Skeletal muscle tissue (tissue), 4 donors: ENCODE measurements around the gene MBNL2. TPM values are rescaled to one million over a fixed set of nuclear protein-coding genes. Genes with fewer than 3 reads are reported as not detected.

Source experiments
- H3K27ac ChIP-seq: one replicate; pipeline ENCODE4 v1.7.0; 2013; ENCODE audit warnings: mild to moderate bottlenecking, low read depth, low read length, inconsistent platforms
- H3K27me3 ChIP-seq, 3 donors: one replicate each; pipeline ENCODE4 v1.7.0; 2013; ENCODE audit warnings: low read length in 3 of 3; ENCODE audit not compliant: control insufficient read depth in 3 of 3, insufficient read depth in 3 of 3
- H3K36me3 ChIP-seq, 3 donors: one replicate each; pipeline ENCODE4 v1.7.0; 2013; ENCODE audit warnings: low read length in 3 of 3; ENCODE audit not compliant: control insufficient read depth in 3 of 3, insufficient read depth in 3 of 3
- H3K4me1 ChIP-seq, 3 donors: one replicate each; pipeline ENCODE4 v1.7.0; 2013; ENCODE audit warnings: low read length in 3 of 3, mild to moderate bottlenecking in 3 of 3; ENCODE audit not compliant: control insufficient read depth in 3 of 3, insufficient read depth in 3 of 3
- H3K4me3 ChIP-seq, 3 donors: one replicate each; pipeline ENCODE4 v1.7.0; 2013; ENCODE audit warnings: low read length in 3 of 3
- H3K9ac ChIP-seq, 3 donors: one replicate each; pipeline ENCODE4 v1.7.0; 2013; ENCODE audit warnings: low read length in 3 of 3, mild to moderate bottlenecking in 3 of 3, moderate library complexity in 2 of 3, low read depth in 1 of 3
- H3K9me3 ChIP-seq, 3 donors: one replicate each; pipeline ENCODE4 v1.7.0; 2013; ENCODE audit warnings: low read length in 3 of 3; ENCODE audit not compliant: control insufficient read depth in 3 of 3
- total RNA-seq: library from RNA; depleted of rRNA; stranded (reverse); fragments of >200 nt; gene quantifications from one replicate; pipeline ENCODE4 v1.2.3, GENCODE V29; 2014
- donor health status: Osteomylitis.

Gene MBNL2
- total RNA-seq, 1 donor from 2014 or later, result 30.3 TPM

DNA sequence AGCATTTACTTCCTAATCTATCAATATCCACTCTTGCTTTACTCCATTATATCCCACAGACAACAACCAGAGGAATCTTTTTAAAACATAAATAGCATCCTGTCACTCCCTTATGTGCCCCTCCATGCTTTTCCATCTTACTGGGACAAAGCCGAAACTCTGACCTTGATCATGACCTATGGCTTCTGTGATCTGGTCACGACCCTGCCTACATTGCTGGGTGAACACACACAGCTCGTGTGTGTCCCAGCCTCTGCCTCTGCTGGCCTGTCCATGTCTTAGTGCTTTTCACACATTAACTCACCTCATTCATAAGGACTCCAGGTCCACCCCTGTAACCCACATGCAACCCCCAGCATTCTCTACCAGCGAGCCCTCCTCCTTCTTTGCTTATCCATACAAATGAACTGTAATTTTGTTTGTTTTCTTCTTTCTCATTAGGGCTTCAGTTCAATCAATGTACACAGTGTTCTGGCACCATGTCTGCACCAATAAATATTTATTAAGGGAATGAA lies 115.9 kb downstream of the MBNL2 start:
- H3K9me3 ChIP-seq, result no peaks in the 10 kb centered on the region
- H3K27ac ChIP-seq, result no peak overlapping the region
- H3K36me3 ChIP-seq, result peaks cover 3 to 22% (median 15%) of the 10 kb centered on the region in 3 donors
- H3K4me1 ChIP-seq, result peaks cover 24 to 29% (median 25%) of the 10 kb centered on the region in 3 donors
- H3K27me3 ChIP-seq, result no peaks in the 10 kb centered on the region
- H3K4me3 ChIP-seq, result no peak overlapping the region
- H3K9ac ChIP-seq, result no peak overlapping the region

DNA sequence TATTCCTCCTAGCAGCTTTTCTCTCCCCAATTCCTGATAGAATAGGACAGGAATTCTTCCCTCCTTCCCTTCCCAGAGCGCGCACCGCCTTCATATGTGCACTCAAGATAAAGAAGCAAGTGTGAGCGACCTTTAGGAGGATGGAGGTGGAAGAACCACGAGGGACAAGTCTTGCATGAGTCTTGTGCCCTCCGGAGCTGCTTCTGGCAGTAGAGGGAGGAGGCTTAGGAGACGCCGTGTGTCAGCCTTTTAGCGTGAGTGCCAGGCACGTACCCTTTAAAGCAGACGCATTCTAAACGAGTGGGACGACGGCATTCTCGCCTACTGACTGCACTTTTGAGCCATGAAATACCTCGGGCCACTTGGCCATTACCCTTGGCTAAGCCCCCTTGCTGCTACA lies 116.4 kb downstream of the MBNL2 start:
- Histone ChIP-seq H3K4me3 (no peak overlapping the region), H3K27ac (peak overlapping the region; percentile 26), H3K27me3 (no peaks in the 10 kb centered on the region), H3K9ac (no peak overlapping the region), H3K4me1 (peaks cover 24 to 26% (median 25%) of the 10 kb centered on the region in 3 donors), H3K9me3 (no peaks in the 10 kb centered on the region), H3K36me3 (peaks cover 6 to 26% (median 21%) of the 10 kb centered on the region in 3 donors)

DNA sequence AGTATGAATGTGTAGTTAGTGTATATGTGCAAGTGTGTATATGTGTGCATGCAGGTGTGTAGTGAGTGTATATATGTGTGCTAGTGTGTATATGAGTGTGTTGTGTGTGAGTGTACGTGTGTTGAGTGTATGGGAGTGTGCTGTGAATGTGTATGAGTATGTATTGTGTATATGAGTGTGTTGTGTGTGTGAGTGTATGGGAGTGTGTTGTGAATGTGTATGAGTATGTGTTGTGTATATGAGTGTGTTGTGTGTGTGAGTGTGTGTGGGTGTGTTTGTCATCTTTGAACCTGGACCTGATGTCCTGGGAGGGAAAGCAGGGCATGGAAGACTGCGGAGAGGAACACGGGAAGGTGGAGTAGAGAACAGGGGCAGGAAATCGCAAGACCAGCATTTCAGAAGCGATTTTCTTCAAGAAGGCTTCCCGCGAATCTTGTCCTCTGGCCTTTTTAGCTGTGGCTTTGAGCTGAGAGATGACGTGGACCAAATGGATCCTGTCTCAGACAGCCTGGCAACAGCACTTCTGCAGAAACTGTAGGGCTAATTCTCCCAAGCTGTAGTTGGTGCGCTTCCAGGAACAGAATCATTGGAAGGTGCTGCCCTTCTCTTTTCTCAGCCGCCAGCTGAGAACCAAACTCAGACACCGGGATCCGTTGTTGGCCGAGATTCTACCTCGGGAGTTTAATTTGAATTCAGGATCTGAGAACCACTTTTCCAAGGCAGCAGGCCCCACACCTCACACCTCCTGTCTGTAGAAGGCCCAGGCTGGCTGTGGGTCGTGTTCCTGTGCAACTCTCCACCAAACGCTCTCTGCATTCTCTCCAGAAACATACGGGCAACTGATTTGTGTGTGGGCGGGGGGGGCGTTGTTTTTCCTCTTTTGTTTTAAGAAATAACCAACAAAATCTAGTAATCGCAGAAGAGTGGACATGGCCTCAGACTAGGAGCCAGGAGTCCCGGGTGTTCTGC lies 117.2 kb downstream of the MBNL2 start:
- H3K4me1 ChIP-seq, result peaks cover 24 to 26% (median 25%) of the 10 kb centered on the region in 3 donors
- H3K36me3 ChIP-seq, result peaks cover 7 to 26% (median 24%) of the 10 kb centered on the region in 3 donors
- no peaks in the 10 kb centered on the region for H3K27me3 ChIP-seq
- peak overlapping the region; percentile 1 to 57 (median 12) for H3K4me3 ChIP-seq
- H3K9ac ChIP-seq, result peak overlapping the region in 2 of 3 donors; percentile 0 to 45
- no peaks in the 10 kb centered on the region for H3K9me3 ChIP-seq
- H3K27ac ChIP-seq, result peak overlapping the region; percentile 26

- H3K9me3 ChIP-seq, result no peaks in the 10 kb centered on the region
These were observed 118.0 kb downstream of the MBNL2 start for GRCh38 chr13:97339988-97340749.

GRCh38 chr13:97341135-97341534 lies 119.0 kb downstream of the MBNL2 start:
- Histone ChIP-seq H3K27me3 (no peaks in the 10 kb centered on the region), H3K4me1 (peaks cover 15 to 21% (median 20%) of the 10 kb centered on the region in 3 donors), H3K9ac (no peak overlapping the region), H3K9me3 (no peaks in the 10 kb centered on the region), H3K36me3 (peaks cover 7 to 25% (median 25%) of the 10 kb centered on the region in 3 donors), H3K4me3 (no peak overlapping the region), H3K27ac (no peak overlapping the region)

More at GRCh38 chr13:97339988-97340749, 118.0 kb downstream of the MBNL2 start:
- no peaks in the 10 kb centered on the region for H3K27me3 ChIP-seq
- H3K4me1 ChIP-seq, result peaks cover 20 to 25% (median 20%) of the 10 kb centered on the region in 3 donors
- peak overlapping the region in 1 of 3 donors; percentile 12 for H3K4me3 ChIP-seq
- peak overlapping the region; percentile 26 for H3K27ac ChIP-seq
- H3K9ac ChIP-seq, result peak overlapping the region in 1 of 3 donors; percentile 28
- peaks cover 7 to 25% (median 24%) of the 10 kb centered on the region in 3 donors for H3K36me3 ChIP-seq

GRCh38 chr13:97342136-97342535 lies 120.0 kb downstream of the MBNL2 start:
- H3K9me3 ChIP-seq, result no peaks in the 10 kb centered on the region
- peaks cover 15 to 21% (median 20%) of the 10 kb centered on the region in 3 donors for H3K4me1 ChIP-seq
- no peak overlapping the region for H3K27ac ChIP-seq
- peaks cover 9 to 26% (median 20%) of the 10 kb centered on the region in 3 donors for H3K36me3 ChIP-seq
- H3K4me3 ChIP-seq, result no peak overlapping the region
- no peaks in the 10 kb centered on the region for H3K27me3 ChIP-seq
- H3K9ac ChIP-seq, result no peak overlapping the region

DNA sequence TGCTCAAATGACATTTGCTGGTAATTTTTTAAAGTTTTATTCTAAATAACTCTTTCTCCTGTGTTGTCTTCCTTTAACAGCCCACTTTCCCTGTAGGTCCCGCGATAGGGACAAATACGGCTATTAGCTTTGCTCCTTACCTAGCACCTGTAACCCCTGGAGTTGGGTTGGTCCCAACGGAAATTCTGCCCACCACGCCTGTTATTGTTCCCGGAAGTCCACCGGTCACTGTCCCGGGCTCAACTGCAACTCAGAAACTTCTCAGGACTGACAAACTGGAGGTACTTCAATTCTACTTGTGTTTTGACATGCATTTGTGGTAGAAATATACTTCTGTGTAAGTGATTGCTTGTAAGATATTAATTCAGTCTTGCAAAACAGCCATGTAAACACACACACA lies 120.8 kb downstream of the MBNL2 start:
- H3K4me3 ChIP-seq, result no peak overlapping the region
- no peak overlapping the region for H3K9ac ChIP-seq
- H3K27me3 ChIP-seq, result no peaks in the 10 kb centered on the region
- H3K9me3 ChIP-seq, result no peaks in the 10 kb centered on the region
- no peak overlapping the region for H3K27ac ChIP-seq
- H3K4me1 ChIP-seq, result peaks cover 15 to 20% (median 19%) of the 10 kb centered on the region in 3 donors
- peaks cover 15 to 30% (median 25%) of the 10 kb centered on the region in 3 donors for H3K36me3 ChIP-seq

DNA sequence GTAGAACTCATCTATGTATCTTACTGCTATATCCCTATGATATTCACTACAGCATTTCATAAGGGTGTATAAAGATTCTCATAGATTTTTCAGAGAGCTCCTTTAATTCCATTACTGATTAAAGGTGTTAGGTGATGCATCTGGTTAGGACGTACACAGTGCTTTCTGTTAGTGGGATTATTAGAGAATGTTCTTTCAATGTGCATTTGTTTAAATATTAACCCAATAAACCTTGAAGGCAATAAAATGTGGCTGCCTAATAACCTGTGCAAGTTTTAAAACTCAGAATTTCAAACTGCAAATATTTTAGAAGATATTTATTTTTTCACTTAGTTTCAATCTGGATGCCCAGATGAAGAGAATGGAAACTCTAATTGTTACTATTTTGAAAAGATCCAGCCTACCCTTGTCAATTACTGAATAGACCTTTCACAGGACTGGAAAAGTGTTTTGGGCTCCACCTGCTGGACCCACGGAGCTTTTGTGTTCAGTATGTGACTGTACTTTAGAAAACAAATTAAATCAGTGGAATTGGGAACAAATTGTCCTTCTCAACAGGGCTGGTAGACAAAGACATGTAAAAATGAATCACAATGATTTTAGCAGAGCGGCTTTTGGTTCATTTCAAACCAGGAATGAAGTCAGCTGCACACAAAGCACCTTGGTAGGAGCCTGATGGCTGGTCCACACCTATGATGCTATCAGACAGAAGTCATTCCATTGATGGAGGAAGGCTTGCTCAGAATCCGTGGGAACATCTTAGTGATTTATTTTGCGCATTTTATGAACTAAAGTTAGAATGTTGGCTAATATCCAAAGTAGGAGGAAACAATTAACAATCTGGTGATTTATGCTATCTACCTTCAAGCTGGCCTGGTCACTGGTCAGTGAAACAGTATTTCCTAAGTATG lies 122.4 kb downstream of the MBNL2 start:
- Histone ChIP-seq H3K4me3 (no peak overlapping the region), H3K27ac (no peak overlapping the region), H3K36me3 (peaks cover 21 to 38% (median 28%) of the 10 kb centered on the region in 3 donors), H3K4me1 (peaks cover 4 to 6% (median 5%) of the 10 kb centered on the region in 3 donors), H3K9ac (no peak overlapping the region), H3K9me3 (no peaks in the 10 kb centered on the region), H3K27me3 (no peaks in the 10 kb centered on the region)

GRCh38 chr13:97346097-97346496 lies 124.0 kb downstream of the MBNL2 start:
- Histone ChIP-seq H3K27ac (no peak overlapping the region), H3K27me3 (no peaks in the 10 kb centered on the region), H3K9me3 (no peaks in the 10 kb centered on the region), H3K9ac (no peak overlapping the region), H3K36me3 (peaks cover 26 to 52% (median 37%) of the 10 kb centered on the region in 3 donors), H3K4me1 (no peaks in the 10 kb centered on the region), H3K4me3 (no peak overlapping the region)
